WTC11 (cell line): Measurements from ENCODE around the gene UMODL1. TPM values are rescaled to one million over a fixed set of nuclear protein-coding genes. Genes with fewer than 3 reads are reported as not detected.

Experiments
- ATAC-seq: fragments of 200-7000 bp; cut with Tn5 transposase; 2 replicates; pipeline ENCODE4 v1.10.0; 2021; ENCODE audit warnings: mild to moderate bottlenecking, moderate library complexity
- CTCF ChIA-PET: fragments of 300-600 bp; sonication (Branson Sonifier 250); formaldehyde crosslinking; loops from one replicate; lab custom pipeline; 2021; ENCODE audit warnings: antibody characterized with exemption; lab: Charles Lee
- POLR2A ChIA-PET: fragments of 350-600 bp; sonication (Branson Sonifier 250); formaldehyde crosslinking; loops from one replicate; lab custom pipeline; 2021; ENCODE audit warnings: antibody characterized with exemption; lab: Charles Lee
- DNase-seq: peaks from one replicate; pipeline ENCODE4 v3.0.0; 2021; ENCODE audit warnings: low spot score
- H3K27ac Mint-ChIP-seq: 2 replicates; pipeline ENCODE4 v1.8.0; 2021; ENCODE audit warnings: mixed read lengths
- H3K27me3 Mint-ChIP-seq: 2 replicates; pipeline ENCODE4 v1.8.0; 2021; ENCODE audit warnings: low read depth, mild to moderate bottlenecking, moderate library complexity, mixed read lengths
- H3K36me3 Mint-ChIP-seq: 2 replicates; pipeline ENCODE4 v1.8.0; 2021; ENCODE audit warnings: mixed read lengths
- H3K4me1 Mint-ChIP-seq: 2 replicates; pipeline ENCODE4 v1.8.0; 2022; ENCODE audit warnings: mixed read lengths
- H3K4me3 Mint-ChIP-seq: 2 replicates; pipeline ENCODE4 v1.8.0; 2021; ENCODE audit warnings: mild to moderate bottlenecking, moderate library complexity, mixed read lengths
- H3K9me3 Mint-ChIP-seq: 2 replicates; pipeline ENCODE4 v1.8.0; 2021; ENCODE audit warnings: mixed read lengths
- AFF4 ChIP-seq: sonication (generic); formaldehyde crosslinking; IDR thresholded peaks from 2 replicates; pipeline ENCODE4 v1.8.1; 2023; ENCODE audit warnings: mild to moderate bottlenecking, missing genetic modification reagents, borderline replicate concordance
- ATF1 ChIP-seq: sonication (generic); formaldehyde crosslinking; IDR thresholded peaks from 2 replicates; pipeline ENCODE4 v1.8.1; 2023; ENCODE audit warnings: mild to moderate bottlenecking, moderate library complexity, missing genetic modification reagents
- CREB1 ChIP-seq: sonication (generic); formaldehyde crosslinking; IDR thresholded peaks from 2 replicates; pipeline ENCODE4 v1.8.0; 2023; ENCODE audit warnings: mild to moderate bottlenecking, missing genetic modification reagents
- CREM ChIP-seq: sonication (generic); formaldehyde crosslinking; IDR thresholded peaks from 2 replicates; pipeline ENCODE4 v1.8.1; 2022; ENCODE audit warnings: mild to moderate bottlenecking, missing genetic modification reagents, moderate library complexity
- ETV6 ChIP-seq: sonication (generic); formaldehyde crosslinking; IDR thresholded peaks from 2 replicates; pipeline ENCODE4 v1.8.1; 2022; ENCODE audit warnings: mild to moderate bottlenecking, missing genetic modification reagents
- FOXJ3 ChIP-seq: sonication (generic); formaldehyde crosslinking; IDR thresholded peaks from 2 replicates; pipeline ENCODE4 v1.9.0; 2021; ENCODE audit warnings: missing genetic modification reagents, mild to moderate bottlenecking, borderline replicate concordance
- FOXK1 ChIP-seq: sonication (generic); formaldehyde crosslinking; IDR thresholded peaks from 2 replicates; pipeline ENCODE4 v1.8.0; 2022; ENCODE audit warnings: mild to moderate bottlenecking, moderate library complexity, missing genetic modification reagents
- FOXP1 ChIP-seq: sonication (generic); formaldehyde crosslinking; IDR thresholded peaks from 2 replicates; pipeline ENCODE4 v1.8.0; 2022; ENCODE audit warnings: missing genetic modification reagents, mild to moderate bottlenecking, moderate library complexity, borderline replicate concordance
- HMGA2 ChIP-seq: fragments of 250-450 bp; sonication (Bioruptor Pico); IDR thresholded peaks from 2 replicates; pipeline ENCODE4 v1.4.0; 2021; ENCODE audit warnings: mild to moderate bottlenecking, moderate library complexity
- NFATC4 ChIP-seq: fragments of 250-450 bp; sonication (Bioruptor Pico); IDR thresholded peaks from 2 replicates; pipeline ENCODE4 v1.9.0; 2021; ENCODE audit warnings: mild to moderate bottlenecking
- NR2C2 ChIP-seq: sonication (generic); formaldehyde crosslinking; IDR thresholded peaks from 2 replicates; pipeline ENCODE4 v1.8.0; 2022; ENCODE audit warnings: mild to moderate bottlenecking, missing genetic modification reagents
- RELA ChIP-seq: sonication (generic); formaldehyde crosslinking; IDR thresholded peaks from 2 replicates; pipeline ENCODE4 v1.8.1; 2022; ENCODE audit warnings: missing genetic modification reagents, mild to moderate bottlenecking, borderline replicate concordance
- STAT6 ChIP-seq: sonication (generic); formaldehyde crosslinking; conservative IDR thresholded peaks from 2 replicates; pipeline ENCODE4 v1.8.1; 2023; ENCODE audit warnings: mild to moderate bottlenecking, low read depth, missing genetic modification reagents, moderate library complexity
- USF2 ChIP-seq: sonication (generic); formaldehyde crosslinking; IDR thresholded peaks from 2 replicates; pipeline ENCODE4 v1.8.1; 2023; ENCODE audit warnings: mild to moderate bottlenecking, missing genetic modification reagents, moderate library complexity
- ZNF121 ChIP-seq: sonication (generic); formaldehyde crosslinking; IDR thresholded peaks from 2 replicates; pipeline ENCODE4 v1.8.0; 2023; ENCODE audit warnings: missing genetic modification reagents
- ZNF232 ChIP-seq: sonication (generic); formaldehyde crosslinking; IDR thresholded peaks from 2 replicates; pipeline ENCODE4 v1.8.0; 2022; ENCODE audit warnings: mild to moderate bottlenecking, missing genetic modification reagents
- ZNF317 ChIP-seq: sonication (generic); formaldehyde crosslinking; IDR thresholded peaks from 2 replicates; pipeline ENCODE4 v1.8.1; 2023; ENCODE audit warnings: low read depth, mild to moderate bottlenecking, moderate library complexity, missing genetic modification reagents, borderline replicate concordance
- total RNA-seq: library from RNA; stranded (reverse); gene quantifications from 3 replicates; pipeline ENCODE4 v1.2.3, GENCODE V29; 2021
- TF ChIP-seq, protein P1 (sequence below): sonication (generic); formaldehyde crosslinking; IDR thresholded peaks from 2 replicates; pipeline ENCODE4 v1.8.0; 2022; ENCODE audit warnings: mild to moderate bottlenecking, missing genetic modification reagents
- TF ChIP-seq, protein P2 (sequence below): fragments of 250-450 bp; sonication (Bioruptor Pico); IDR thresholded peaks from 2 replicates; pipeline ENCODE4 v1.9.0; 2021; ENCODE audit warnings: mild to moderate bottlenecking
- TF ChIP-seq, protein P3 (sequence below): sonication (generic); formaldehyde crosslinking; IDR thresholded peaks from 2 replicates; pipeline ENCODE4 v1.8.0; 2022; ENCODE audit warnings: mild to moderate bottlenecking, missing genetic modification reagents

UMODL1 gene
- total RNA-seq, 1 experiment from 2014 or later: not detected

DNA sequence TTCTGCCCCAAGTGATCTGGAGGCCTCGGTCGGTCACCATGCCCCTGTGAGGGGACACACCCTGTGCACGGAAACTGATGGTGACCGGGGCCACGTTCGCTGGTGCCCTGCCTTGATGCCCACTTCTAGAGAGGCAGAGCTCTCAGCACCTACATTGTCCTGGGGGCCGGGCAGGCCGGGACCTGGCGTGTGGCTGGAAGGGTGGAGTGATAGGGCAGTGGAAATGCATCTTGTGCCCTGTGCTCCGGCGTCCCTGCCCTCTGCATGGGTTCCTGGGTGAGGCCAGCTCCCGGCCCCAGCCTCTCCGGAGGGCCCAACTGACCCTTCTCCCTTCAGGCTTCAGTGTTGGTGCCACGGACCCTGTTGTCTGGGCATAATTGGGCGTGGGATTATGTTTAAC, 11.0 kb upstream of the UMODL1 start:
- ATAC-seq: no peak
- DNase-seq: no peak
- Mint-ChIP-seq H3K36me3 (no peaks in the 10 kb centered on the region; the same call in 1 of the 2 replicates), H3K27ac (no peak overlapping the region), H3K27me3 (peaks cover 4% of the 10 kb centered on the region; the same call in 1 of the 2 replicates), H3K9me3 (peaks cover 4% of the 10 kb centered on the region), H3K4me3 (no peak overlapping the region), H3K4me1 (peaks cover 49% of the 10 kb centered on the region)
- POLR2A ChIA-PET: interaction anchor here (0.6 kb wide), 1 partner anchor 179 kb away, joined by 3 read pairs; no protein-coding TSS in a partner anchor
- TF ChIP-seq ZNF317: no peak
- no peak for TF ChIP-seq ZNF121 (CRISPR knock-in tag)
- TF ChIP-seq FOXK1: no peak
- TF ChIP-seq ETV6 (CRISPR knock-in tag): no peak
- no peak for TF ChIP-seq FOXP1 (CRISPR knock-in tag)
- no peak for TF ChIP-seq HMGA2 (CRISPR knock-in tag)
- no peak for TF ChIP-seq ATF1 (CRISPR knock-in tag)
- TF ChIP-seq, protein P1, sequence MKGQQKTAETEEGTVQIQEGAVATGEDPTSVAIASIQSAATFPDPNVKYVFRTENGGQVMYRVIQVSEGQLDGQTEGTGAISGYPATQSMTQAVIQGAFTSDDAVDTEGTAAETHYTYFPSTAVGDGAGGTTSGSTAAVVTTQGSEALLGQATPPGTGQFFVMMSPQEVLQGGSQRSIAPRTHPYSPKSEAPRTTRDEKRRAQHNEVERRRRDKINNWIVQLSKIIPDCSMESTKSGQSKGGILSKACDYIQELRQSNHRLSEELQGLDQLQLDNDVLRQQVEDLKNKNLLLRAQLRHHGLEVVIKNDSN (CRISPR knock-in tag): no peak
- TF ChIP-seq STAT6 (CRISPR knock-in tag): no peak
- TF ChIP-seq AFF4 (CRISPR knock-in tag): no peak
- TF ChIP-seq, protein P2, sequence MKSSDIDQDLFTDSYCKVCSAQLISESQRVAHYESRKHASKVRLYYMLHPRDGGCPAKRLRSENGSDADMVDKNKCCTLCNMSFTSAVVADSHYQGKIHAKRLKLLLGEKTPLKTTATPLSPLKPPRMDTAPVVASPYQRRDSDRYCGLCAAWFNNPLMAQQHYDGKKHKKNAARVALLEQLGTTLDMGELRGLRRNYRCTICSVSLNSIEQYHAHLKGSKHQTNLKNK (CRISPR knock-in tag): no peak
- no peak for TF ChIP-seq ZNF232
- CTCF ChIA-PET: no interaction called here

DNA sequence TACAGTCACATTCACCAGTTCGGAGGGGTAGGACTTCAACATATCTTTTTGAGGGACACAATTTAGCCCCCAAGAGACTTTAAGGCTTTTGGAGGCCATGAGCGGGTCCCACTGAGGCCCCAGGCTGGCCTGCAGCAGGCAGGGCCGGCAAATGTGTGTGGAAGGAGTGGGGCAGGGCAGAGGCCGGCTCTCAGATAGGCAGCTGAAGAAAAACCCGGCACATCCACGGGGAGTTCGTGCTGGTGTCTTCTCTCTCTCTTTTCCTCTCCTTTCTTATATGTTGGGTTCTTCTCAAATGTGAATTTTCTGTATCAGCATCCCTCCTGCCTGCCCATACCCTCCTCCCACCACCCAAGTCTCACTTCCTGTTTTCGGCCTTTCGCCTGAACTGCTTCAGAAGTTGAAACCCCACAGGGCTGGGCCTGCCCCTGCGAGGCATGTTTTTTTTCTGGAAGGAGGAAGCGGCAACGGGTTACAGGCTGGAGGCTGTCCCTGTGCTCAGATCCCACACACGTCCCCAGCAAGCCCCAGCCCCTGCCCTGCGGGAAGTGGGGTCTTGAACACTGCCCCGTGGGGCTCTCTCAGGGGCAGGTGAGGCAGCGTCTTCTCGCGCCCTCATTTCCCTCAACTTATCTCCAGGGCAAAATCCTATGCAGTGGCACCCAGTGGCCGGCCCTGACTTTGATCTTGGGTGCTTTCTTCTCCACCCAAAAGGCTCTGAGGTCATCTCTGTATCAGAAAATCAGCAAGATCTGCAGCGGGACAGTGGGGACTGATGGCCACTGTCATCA, 9.7 kb upstream of the UMODL1 start:
- Mint-ChIP-seq H3K4me3 (no peak overlapping the region), H3K9me3 (peaks cover under 1% of the 10 kb centered on the region), H3K27me3 (0 out of 2 replicates have a peak, but pooled peaks cover under 1% of the 10 kb centered on the region), H3K4me1 (peaks cover 45% of the 10 kb centered on the region), H3K27ac (no peak overlapping the region), H3K36me3 (no peaks in the 10 kb centered on the region; the same call in 1 of the 2 replicates)
- ATAC-seq (no peak), DNase-seq (no peak)
- TF ChIP-seq CREM (CRISPR knock-in tag) (no peak), RELA (CRISPR knock-in tag) (no peak), NFATC4 (CRISPR knock-in tag) (no peak), CREB1 (CRISPR knock-in tag) (no peak), ZNF121 (CRISPR knock-in tag) (peak; percentile 94), FOXJ3 (CRISPR knock-in tag) (no peak), NR2C2 (CRISPR knock-in tag) (no peak), USF2 (CRISPR knock-in tag) (no peak)
- TF ChIP-seq, protein P3, sequence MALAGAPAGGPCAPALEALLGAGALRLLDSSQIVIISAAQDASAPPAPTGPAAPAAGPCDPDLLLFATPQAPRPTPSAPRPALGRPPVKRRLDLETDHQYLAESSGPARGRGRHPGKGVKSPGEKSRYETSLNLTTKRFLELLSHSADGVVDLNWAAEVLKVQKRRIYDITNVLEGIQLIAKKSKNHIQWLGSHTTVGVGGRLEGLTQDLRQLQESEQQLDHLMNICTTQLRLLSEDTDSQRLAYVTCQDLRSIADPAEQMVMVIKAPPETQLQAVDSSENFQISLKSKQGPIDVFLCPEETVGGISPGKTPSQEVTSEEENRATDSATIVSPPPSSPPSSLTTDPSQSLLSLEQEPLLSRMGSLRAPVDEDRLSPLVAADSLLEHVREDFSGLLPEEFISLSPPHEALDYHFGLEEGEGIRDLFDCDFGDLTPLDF (CRISPR knock-in tag): no peak
- ChIA-PET POLR2A (no interaction called here), CTCF (no interaction called here)
